Limb (tissue), 2 donors: ENCODE results near the gene ZDHHC14.
A peak's percentile ranks its signal among the peaks of the same experiment; 100 is the strongest.

Experiments used
- DNase-seq, 2 donors: peaks; one replicate each; pipeline ENCODE4 v3.0.0-alpha.2; 2016; ENCODE audit errors: extremely low spot score in 2 of 2

Gene ZDHHC14

DNA sequence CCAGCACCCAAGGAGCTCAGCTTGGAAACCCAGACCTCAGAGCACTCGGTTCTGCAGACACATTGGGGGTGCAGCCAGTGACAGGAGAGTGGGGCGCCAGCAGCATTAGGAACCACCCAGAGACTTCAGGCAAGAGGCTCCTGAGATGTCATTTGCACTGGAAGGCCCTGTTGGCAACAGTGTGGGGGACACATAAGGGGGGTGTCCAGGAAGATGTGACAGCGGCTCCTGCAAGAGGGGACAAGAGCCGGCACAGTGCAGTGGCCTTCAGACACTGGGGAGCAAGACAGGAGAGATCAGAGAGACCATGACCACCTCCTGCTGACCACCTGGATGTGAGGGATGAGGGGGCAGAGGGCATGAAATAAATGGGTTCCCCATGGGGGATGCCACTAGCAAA lies 235.0 kb downstream of the ZDHHC14 start:
- no peak for DNase-seq

DNA sequence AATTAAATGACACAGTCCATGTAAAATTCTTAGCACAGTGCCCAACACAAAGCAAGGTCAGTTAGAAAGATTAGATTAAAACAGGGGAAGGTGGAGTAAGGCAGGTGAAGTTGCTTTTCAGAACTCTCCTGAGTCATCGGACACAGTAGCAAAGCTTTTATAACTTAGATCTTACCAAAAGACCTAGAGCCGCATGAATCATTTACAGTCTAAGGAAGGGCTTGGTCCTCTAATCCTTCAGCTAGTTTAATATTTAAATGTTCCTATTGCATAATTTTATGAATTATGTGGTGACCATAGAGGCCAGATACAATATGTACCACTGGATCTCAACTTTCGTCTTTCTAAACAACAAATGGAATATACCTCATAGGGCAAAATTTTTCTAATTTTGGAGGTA lies 240.0 kb downstream of the ZDHHC14 start:
- DNase-seq: no peak

DNA sequence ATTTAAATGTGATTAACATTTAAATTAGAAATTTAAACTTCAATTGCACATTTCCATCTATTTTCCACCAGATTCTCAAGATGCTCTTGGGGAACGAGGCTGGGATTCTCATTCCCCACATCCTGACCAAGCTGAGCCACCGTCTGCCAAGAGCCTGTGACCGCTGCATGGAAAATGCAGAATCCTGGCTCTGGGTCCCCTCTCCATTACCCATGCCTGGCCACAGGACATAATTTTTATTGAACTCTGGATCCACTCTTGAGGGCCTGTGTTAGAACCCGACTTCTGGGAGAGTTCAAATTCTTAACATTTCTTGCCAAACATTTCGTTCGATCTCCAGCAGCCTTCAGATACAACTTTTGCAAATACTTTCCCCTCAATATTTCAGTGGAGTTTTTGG lies 240.4 kb downstream of the ZDHHC14 start:
- DNase-seq: peak in 1 of 2 donors; percentile 58

GRCh38 chr6:157622427-157622826 lies 241.4 kb downstream of the ZDHHC14 start:
- no peak for DNase-seq

DNA sequence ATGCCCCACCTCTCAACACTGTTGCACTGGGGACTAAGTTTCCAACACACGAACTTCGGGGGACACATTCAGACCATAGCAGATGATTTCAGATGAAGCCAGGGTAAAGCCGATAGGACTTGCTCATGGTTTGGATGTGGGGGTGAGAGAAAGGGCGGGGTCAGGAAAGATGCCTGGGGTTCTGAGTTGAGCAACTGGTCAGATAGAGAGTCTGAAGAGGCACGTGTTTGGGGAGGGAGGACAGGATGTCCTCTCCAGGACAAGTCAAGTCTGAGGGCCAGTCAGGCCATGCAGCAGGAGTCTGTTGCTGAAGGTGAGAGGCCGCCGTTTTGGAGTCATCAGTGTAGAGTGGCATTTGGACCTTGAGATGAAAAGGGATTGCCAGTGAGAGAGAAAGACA lies 244.1 kb downstream of the ZDHHC14 start:
- DNase-seq: no peak

DNA sequence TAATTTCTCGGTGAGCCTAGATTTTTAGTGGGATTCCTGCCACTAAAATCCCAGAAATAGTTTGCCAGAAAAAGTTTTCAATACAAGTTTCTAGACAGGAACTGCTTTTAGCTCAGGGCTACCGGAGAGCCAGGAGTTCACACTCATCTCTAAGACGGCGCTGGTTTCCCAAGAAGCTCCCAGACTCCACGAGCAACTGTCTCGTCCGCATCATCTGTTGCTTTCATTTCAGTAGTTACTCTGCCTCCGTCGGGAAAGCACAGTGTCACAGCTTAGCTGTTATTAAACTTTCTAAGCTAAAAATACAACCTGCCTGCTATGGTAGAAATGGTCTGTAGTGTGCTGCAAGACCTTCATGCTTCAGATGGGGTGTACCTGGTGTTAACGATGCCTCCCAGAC lies 244.8 kb downstream of the ZDHHC14 start:
- DNase-seq: no peak

- DNase-seq: no peak
These were observed 246.4 kb downstream of the ZDHHC14 start for GRCh38 chr6:157627195-157627966.

DNA sequence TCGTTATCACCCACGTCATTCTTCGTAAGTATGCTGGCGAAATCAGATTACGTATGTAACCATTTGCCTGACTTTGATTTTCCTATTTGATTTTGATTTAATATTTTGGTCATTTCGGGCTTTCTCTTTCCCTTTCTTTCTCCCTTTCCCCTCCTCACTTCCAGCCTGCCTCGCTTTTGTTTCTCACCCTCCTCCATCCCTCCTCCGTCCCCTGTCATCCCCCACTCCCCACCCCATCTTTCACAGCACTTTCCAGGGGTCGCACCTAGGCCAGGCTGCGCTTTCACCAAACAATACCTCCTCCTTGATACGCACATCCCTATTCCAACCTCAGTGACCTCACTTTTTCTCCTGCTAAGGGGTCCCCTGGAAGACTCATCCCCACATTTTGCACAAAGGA lies 247.5 kb downstream of the ZDHHC14 start:
- DNase-seq: no peak

GRCh38 chr6:157629220-157629619 lies 248.2 kb downstream of the ZDHHC14 start:
- no peak for DNase-seq

DNA sequence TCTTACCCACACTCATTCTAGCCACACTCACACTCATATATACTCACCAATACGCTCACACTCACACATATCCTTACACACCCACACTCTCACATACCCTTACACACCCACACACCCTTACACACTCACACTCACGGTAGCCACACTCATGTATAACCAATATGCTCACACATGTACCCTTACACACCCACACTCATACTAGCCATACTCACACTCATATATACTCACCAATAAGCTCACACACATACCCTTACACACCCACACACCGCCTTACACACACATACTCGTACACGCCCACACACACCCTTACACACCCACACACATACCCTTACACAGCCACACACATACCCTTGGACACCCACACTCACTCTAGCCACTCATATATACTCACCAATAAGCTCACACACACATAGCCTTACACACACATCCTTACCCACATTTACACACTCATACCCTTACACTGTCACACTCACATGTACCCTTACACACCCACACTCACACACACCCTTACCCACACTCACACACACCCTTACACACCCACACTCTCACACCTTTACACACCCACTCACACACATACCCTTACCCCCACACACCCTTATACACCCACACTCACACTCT lies 249.6 kb downstream of the ZDHHC14 start:
- no peak for DNase-seq

- DNase-seq: no peak
These were observed 250.4 kb downstream of the ZDHHC14 start for GRCh38 chr6:157631412-157631811.

GRCh38 chr6:157631838-157632614 lies 251.0 kb downstream of the ZDHHC14 start:
- no peak for DNase-seq

- DNase-seq: no peak
These were observed 251.8 kb downstream of the ZDHHC14 start for GRCh38 chr6:157632821-157633220.

DNA sequence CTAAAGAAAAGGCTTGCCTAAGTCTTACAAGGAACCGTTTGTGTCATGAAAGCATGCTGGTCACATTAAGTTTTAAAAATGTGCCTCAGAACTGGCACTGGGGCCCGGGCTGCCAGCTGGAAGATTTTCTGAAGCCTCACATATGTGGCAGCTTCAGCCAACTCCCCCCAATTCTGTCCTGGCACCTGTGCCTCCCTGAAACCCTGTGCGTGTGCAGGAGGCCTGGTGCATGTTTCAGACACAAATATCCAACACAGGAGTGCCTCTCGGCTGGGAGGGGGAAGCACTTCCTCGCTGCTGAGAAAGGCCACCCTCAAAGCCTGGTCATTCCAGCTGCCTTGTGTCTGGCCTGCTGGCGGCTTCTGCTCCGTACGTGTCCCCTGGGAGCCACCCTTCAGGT lies 253.6 kb downstream of the ZDHHC14 start:
- DNase-seq: no peak

- no peak for DNase-seq
These were observed 254.6 kb downstream of the ZDHHC14 start for GRCh38 chr6:157635388-157636244.

DNA sequence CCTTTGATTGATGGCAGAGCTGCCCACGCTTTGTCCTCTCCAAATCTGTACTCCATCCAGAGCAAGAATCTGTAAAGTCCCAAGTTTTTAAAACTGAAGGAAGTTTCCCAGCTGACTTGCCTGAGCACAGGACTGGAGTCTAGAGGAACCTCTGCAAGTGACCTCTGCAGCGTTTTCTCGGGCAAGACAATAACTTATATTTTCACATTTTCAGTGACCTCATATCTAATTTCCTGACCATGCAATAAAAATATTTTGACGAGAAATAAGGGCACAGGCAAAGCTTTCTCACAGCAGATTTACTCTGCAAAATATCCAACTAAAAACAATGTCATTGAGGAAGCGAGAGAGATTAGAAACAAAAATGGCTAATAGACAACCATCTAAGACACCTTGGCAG lies 256.5 kb downstream of the ZDHHC14 start:
- no peak for DNase-seq

DNA sequence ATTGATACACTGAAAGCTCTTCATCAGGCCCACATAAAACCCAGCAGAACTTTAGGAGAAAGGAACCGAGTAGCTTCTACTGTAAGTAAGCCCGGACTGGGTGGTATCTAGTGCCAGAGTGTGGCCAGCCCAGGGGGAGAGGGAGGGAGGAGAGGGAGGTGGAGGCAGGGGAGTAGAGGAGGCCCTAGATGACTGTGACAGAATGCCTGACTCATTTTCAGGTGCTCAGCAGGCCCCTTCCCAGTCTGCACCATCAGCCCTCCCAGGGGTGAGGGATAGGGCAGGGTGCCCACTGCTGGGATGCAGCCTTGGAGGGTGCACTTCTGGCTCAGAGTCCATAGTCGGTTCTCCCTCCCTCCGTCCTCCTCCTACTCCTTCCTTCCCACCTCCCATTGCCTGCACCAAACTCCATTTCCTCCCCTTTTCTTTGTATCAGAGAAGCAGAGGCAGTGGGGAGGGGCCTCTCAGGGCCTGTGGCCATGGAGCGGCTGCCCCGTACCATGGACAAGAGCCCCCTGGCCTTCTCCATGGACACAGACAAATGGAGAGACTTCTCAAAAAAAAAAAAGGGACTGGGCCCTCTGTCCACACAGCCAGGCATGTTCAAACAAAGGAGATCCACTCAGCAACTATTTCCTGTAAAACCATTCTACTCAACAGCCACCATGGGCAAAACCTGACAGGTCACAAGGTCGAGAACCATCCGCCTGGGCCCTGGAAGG lies 257.1 kb downstream of the ZDHHC14 start:
- no peak for DNase-seq

GRCh38 chr6:157638779-157639178 lies 257.8 kb downstream of the ZDHHC14 start:
- no peak for DNase-seq

DNA sequence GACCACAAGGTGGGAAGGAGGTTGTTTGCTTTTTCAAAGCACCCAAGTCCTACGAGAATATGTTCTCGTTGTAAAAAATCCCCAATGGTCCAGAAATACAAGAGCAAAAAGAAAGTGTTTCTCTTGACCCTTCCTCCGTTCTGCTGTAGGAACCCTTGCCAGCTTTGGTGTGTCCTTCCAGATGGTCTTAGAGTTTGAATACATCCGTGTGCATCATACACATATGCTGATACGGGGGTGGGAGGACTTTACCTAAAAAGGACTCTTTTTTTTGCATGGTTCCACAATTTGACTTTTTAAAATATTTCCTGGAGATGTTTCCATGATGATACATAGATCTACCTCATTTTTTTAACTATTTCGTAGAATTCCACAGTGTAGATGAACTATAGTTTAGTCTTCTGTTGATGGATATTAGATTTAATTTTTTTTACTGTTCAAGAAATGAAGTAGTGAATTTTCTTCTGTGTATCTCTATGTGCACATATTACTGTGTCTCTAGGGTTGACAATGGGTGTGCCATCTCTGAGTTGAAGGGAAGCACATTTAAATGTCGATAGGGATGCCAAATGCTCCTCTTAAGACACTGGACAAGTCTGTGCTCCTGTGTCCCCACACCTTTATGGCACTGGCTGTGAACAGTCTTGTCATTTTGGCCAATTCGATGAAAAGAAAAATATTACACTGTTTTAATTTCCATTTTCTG lies 259.9 kb downstream of the ZDHHC14 start:
- DNase-seq: no peak

DNA sequence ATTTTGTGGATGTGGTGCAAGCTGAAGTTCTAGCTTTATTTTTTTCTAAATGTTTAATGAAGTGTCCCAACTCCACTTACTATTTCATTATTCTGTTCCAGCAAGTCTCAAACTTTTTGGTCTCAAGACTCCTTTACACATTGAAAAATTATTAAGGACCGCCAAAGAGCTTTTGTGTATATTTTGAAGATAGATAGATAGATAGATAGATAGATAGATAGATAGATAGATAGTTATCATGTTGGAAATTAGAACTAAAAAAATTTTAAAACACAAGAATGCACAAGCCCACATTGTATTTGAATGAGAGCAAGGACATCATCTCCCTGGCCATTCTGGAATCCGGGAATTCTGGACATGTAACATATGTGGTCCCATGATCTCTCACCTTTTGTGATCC lies 260.8 kb downstream of the ZDHHC14 start:
- no peak for DNase-seq
